Measurements from ENCODE around the gene TLX2.
"Not testable (repeated sequence)": the region's sequence is repeated elsewhere in the genome, so short reads cannot be mapped to it uniquely, and the experiment has no call there.

Gene TLX2

DNA sequence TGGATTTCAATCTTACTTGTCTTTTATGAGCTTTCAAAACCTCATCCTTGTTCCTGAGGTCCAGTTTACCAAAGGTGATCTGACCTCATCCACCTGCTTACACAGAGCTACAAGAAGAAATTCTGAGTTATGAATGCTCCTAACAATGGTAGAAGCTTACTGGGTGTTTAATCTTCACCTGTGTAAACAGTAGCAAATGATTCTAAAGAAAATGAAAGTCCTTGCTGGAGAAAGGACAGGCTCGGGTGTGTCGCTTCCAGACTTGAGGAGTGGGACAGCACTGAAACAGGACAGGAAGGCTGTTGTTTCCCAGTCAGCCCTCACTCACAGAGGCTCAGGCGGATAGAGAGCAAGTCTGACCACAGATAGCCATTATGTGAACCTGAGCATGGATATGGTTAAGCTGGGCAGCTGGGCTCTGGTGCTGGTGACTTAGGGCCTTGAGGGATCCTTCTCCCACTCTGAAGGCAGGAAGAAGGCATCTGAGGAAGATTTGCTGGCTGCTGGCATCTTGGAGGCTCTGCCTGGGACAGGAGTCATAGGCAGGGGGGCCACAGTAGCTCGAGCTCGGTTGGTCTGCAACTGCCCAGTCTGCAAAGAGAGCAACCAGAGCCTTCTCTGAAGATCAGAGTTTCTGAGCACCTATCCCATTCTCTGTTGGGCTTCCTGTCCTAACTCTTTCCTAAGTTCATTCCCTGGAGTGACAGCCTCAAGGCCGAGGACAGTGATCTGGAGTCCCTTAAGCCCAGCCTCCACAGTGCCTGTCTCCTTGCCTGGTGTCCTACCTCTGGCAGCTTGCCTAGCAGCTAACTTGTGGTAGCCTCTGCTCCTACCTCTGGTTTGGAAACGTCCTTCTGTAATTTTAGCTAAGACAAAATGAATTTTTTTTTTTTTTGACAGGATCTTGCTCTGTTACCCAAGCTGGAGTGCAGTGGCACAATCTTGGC lies 44.3 kb downstream of the TLX2 start:
- no peak for DNase-seq

GRCh38 chr2:74559912-74560311 lies 45.7 kb downstream of the TLX2 start:
- no peak for DNase-seq

GRCh38 chr2:74560591-74560990 lies 46.3 kb downstream of the TLX2 start:
- no peak for DNase-seq

- DNase-seq, result not testable (repeated sequence)
Observed at GRCh38 chr2:74561022-74561421, 46.8 kb downstream of the TLX2 start.

DNA sequence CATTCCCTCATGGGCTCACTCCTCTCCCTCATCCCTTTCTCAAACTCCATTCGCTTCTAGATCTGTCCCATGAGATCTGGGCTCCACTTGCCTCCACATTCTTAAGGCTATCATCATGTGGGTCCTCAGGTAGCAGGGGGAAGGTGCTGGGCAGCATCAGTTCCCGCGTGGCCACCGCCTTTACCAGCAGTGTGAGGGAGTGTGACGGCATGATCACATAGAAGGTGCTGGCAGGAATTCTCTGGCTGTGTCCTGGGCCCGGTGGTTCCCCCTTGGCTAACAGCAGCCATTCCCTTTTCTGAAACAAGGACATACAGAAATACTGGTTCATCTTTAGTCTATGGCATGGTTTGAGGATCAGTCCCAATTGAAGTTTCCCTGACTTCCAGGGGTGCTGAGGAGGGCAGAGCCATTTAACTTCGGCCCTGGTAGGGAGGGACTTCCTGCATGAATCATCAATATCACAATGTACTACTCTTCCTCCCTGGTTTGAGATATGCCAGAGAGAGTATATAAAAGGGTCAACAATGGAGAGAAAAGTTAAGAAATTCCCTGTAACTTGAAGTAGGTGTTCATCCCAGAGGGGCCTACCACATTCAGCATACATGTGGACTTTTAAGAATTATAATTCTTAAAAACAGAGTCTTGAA lies 48.0 kb downstream of the TLX2 start:
- DNase-seq, result no peak

DNA sequence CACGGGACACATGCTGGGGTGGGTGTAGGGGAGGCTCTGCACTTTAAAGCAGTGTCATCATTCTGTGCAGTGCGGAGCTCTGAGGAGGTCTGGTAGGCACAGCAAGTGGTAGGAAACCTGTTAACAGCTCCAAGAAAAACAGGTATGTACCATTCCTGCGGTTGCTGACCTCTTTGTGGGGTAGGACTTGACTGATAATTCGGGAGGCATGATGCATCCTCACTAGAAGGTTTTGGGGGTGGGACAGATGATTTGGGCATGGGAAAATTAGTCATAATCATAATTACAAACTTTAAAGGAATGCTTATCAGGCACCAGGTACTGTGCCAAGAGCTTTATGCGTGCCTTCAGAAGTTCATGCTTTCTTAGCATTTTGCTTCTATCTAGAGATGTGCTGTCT lies 50.0 kb downstream of the TLX2 start:
- DNase-seq, result no peak

GRCh38 chr2:74566076-74566753 lies 52.0 kb downstream of the TLX2 start:
- DNase-seq, result no peak

DNA sequence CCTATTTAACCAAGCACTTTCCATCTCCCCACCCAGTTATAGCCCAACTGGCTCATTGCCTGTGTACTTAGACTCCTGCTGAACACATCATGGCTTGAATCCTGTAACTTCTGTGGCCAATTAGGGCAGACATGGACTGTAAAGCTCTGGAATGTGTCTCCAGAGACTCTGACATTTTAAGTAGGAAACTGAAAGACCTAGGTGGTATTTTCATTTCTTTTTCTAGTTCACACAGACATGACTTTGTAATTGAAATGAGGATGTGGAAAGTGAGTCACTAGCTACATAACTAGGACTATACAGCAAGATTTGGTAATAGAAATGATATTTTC lies 52.5 kb downstream of the TLX2 start:
- no peak for DNase-seq
